ENCODE data around the gene PIANP.

- TF ChIP-seq POLR2AphosphoS5 (IDR thresholded peaks at IDR 0.05; ENCODE audit: low read depth, low read length): no peak
- TF ChIP-seq, protein P1, sequence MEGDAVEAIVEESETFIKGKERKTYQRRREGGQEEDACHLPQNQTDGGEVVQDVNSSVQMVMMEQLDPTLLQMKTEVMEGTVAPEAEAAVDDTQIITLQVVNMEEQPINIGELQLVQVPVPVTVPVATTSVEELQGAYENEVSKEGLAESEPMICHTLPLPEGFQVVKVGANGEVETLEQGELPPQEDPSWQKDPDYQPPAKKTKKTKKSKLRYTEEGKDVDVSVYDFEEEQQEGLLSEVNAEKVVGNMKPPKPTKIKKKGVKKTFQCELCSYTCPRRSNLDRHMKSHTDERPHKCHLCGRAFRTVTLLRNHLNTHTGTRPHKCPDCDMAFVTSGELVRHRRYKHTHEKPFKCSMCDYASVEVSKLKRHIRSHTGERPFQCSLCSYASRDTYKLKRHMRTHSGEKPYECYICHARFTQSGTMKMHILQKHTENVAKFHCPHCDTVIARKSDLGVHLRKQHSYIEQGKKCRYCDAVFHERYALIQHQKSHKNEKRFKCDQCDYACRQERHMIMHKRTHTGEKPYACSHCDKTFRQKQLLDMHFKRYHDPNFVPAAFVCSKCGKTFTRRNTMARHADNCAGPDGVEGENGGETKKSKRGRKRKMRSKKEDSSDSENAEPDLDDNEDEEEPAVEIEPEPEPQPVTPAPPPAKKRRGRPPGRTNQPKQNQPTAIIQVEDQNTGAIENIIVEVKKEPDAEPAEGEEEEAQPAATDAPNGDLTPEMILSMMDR (IDR thresholded peaks at IDR 0.05 in 2 of 3, conservative IDR thresholded peaks at IDR 0.05 in 1 of 3; ENCODE audit: borderline replicate concordance in 1 of 3, insufficient read depth in 1 of 3, low read depth in 2 of 3, low read length in 2 of 3): no peak
These were observed 36.1 kb upstream of the PIANP start for GRCh38 chr12:6736754-6737153.
